DMS53 (cell line): ENCODE measurements around the gene SAFB.

Source experiments
- DNase-seq: peaks from one replicate; lab custom pipeline; 2025; lab: John Stamatoyannopoulos, UW

The SAFB gene

GRCh38 chr19:5627395-5627904 lies 4.6 kb downstream of the SAFB start:
- DNase-seq, result no peak

DNA sequence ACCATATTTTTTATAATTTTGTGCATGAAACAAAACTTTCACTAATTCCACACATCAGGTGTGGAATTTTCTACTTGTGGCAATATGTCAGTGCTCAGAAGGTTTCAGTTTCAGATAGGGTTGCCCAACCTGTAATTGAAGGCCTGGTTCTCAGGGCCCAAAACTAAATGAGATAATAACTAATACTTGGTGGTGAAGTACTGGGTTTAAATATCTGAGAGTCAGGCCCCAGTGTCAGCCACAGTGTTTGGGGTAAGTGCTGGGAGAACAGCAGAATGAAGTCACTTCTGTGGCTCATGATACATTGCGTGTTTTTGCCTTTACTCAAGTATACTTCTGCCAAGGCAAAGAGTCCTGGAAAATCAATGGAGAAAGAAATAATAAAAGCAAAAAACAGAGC lies 5.6 kb downstream of the SAFB start:
- no peak for DNase-seq

GRCh38 chr19:5628919-5629481 lies 6.1 kb downstream of the SAFB start:
- DNase-seq, result no peak

GRCh38 chr19:5631567-5632240 lies 8.8 kb downstream of the SAFB start:
- DNase-seq, result no peak

DNA sequence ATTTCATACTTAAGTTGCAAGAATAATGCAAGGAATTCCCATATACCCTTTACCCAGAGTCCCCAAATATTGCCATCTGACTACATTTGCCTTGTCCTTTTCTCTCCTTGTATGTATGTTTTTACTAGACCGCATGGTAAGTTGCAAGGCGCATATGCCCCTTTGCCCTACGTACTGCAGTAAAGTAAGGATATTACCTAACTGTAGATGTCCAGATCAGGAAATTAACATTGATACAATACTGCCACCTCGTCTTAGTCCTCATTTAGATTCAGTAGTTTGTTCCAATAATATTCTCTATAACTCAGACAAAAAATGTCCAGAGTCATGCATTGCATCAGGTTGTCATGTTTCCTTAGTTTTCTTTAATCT lies 9.3 kb downstream of the SAFB start:
- no peak for DNase-seq

GRCh38 chr19:5632657-5633056 lies 9.8 kb downstream of the SAFB start:
- no peak for DNase-seq

GRCh38 chr19:5635427-5635826 lies 12.5 kb downstream of the SAFB start:
- DNase-seq, result no peak

GRCh38 chr19:5637971-5638370 lies 15.1 kb downstream of the SAFB start:
- no peak for DNase-seq

DNA sequence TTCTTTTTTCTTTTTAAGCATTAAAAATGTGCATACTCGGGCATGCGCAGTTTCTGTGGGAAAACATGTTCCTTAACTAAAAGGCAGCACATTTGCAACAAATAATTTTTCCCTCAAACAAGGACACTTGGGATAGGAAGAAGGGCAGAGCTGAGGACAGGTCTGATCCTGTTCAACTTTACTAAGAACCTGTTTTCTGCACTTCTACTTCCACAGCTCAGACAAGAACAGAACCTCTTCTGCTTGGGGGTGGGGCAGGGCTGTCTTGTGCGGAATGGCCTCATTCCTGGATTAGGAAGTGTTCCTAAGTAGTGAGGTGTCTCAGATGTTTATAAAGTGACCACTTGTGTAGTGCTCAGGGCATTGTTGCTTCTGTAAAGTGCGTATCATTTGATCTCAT lies 18.3 kb downstream of the SAFB start:
- DNase-seq, result no peak

- DNase-seq, result no peak
Measured at GRCh38 chr19:5642204-5642603, 19.3 kb downstream of the SAFB start.

GRCh38 chr19:5643060-5643459 lies 20.2 kb downstream of the SAFB start:
- DNase-seq, result no peak

DNA sequence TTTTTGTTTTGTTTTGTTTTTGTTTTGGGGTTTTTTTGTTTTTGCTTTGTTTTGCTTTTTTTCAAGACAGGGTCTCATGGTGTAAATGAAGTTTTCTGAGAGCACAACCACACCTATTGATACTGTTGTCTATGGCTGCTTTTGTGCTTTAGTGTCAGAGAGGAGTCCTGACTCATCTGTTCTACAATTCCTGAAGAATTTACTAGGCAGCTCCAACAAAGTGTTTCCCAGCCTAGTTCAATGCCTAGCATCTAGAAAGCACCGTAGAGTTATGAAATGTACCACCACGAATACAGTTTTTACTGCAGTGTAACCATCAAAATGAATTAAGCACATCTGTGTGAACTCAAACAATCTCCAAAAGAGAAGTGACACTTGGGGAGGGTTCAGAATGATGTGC lies 21.2 kb downstream of the SAFB start:
- DNase-seq, result no peak

- no peak for DNase-seq
Measured at GRCh38 chr19:5645409-5645808, 22.5 kb downstream of the SAFB start.

DNA sequence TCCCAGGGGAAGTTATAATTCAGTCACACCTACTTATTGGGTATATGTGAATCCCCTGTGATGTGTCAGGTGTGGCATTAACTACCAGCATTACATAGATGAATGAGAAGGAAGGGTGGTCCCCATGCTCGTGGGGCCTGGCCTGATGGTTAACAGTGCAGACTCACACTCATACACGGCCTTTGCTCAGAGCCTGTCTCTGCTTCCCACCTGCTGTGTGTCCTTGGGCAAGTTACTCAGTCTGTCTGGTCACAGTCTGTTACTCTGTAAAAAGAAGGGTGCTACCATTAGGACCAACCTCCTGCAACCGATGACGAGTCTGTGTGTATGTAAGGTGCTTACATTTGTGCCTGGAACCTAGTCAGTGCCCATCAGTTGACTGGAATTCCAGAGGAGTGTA lies 23.8 kb downstream of the SAFB start:
- no peak for DNase-seq

DNA sequence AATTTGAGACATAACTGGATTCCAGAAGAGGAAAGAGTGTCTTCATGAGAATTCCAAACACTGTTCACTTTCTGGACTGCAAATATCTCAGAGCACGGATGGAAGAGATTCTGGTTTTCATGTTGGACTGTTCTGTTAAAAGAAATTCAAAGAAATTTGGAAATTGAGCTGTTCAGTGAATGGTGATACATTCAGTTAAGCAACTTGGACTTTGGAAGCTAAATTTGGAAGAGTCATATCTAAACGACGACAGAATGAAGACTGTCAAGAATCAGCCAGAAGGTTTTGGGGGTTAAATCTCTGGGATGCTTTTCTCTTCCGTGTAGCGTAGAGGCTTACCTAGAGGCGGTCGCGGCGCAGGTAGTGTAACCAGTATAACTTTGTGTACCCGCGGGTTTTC lies 25.6 kb downstream of the SAFB start:
- DNase-seq, result no peak

GRCh38 chr19:5651361-5651760 lies 28.5 kb downstream of the SAFB start:
- no peak for DNase-seq

- no peak for DNase-seq
Measured at GRCh38 chr19:5652261-5652660, 29.4 kb downstream of the SAFB start.

- no peak for DNase-seq
Measured at GRCh38 chr19:5654931-5655330, 32.0 kb downstream of the SAFB start.

- DNase-seq, result no peak
Measured at GRCh38 chr19:5655412-5655811, 32.5 kb downstream of the SAFB start.

DNA sequence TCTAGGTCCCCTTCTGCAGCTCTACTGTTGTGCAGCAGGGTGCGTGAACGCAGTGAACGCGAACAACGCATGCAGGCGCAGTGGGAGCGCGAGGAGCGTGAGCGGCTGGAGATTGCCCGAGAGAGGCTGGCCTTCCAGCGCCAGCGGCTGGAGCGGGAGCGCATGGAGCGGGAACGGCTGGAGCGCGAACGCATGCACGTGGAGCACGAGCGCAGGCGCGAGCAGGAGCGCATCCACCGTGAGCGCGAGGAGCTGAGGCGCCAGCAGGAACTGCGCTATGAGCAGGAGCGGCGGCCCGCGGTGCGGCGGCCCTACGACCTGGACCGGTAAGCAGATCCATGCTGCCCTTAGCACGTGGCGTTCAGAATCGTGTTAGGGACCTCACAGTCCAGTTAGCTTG lies 38.6 kb downstream of the SAFB start:
- no peak for DNase-seq

- DNase-seq, result no peak
Measured at GRCh38 chr19:5663904-5664303, 41.0 kb downstream of the SAFB start.

GRCh38 chr19:5664515-5664914 lies 41.6 kb downstream of the SAFB start:
- DNase-seq, result no peak

DNA sequence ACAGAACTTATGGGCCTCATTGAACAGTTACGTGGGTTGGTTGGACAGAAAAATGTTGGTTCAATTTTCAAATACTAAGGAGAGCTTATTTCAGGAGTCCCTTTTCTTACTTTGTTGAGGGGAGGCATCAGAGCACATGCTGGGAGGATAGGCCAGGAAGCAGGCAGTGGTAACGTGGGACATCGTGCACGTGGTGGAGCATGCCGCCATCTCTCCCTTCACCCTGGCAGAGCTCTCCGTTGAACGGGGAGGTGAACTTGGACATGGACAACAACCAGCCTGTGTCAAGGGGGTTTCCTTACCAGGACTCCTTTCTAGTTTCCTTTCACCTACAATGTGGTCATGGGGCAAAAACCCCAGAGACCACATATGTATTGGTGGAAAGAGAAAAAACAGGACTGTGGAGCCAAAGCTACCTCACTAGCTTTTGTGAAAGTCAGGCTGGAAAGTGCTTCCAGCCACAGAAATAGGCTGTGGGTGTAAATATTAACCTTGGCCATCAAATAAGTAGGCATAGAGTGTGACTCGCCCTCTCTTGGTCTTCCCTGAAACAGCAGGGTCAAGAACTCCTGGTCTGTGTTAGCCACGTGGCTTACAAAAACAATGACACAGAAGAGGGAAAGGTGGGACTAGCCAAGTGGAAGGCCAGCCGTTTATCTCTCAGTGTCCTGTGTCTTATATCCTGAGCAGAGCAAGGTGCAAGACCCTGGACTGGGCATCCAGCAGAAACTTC lies 43.1 kb downstream of the SAFB start:
- DNase-seq, result peak; percentile 56
